Progenitor cell of endocrine pancreas (in vitro differentiated cells): Measurements from ENCODE around the gene ARID3C. TPM values are rescaled to one million over a fixed set of nuclear protein-coding genes. Genes with fewer than 3 reads are reported as not detected.

ENCODE experiments used
- DNase-seq: peaks from one replicate; pipeline ENCODE4 v3.0.0; 2021; ENCODE audit warnings: low spot score; ENCODE audit not compliant: unreplicated experiment
- H3K27ac Mint-ChIP-seq: 2 replicates; pipeline ENCODE4 v1.8.0; 2021; ENCODE audit warnings: mild to moderate bottlenecking, moderate library complexity, mixed read lengths
- H3K27me3 Mint-ChIP-seq: 2 replicates; pipeline ENCODE4 v1.8.0; 2021; ENCODE audit warnings: mixed read lengths
- H3K36me3 Mint-ChIP-seq: 2 replicates; pipeline ENCODE4 v1.8.0; 2022; ENCODE audit warnings: mixed read lengths; ENCODE audit not compliant: insufficient read depth
- H3K4me1 Mint-ChIP-seq: 2 replicates; pipeline ENCODE4 v1.8.0; 2021; ENCODE audit warnings: low read depth, mixed read lengths
- H3K4me3 Mint-ChIP-seq: 2 replicates; pipeline ENCODE4 v1.8.0; 2021; ENCODE audit warnings: low read depth, mild to moderate bottlenecking, moderate library complexity, mixed read lengths
- H3K9me3 Mint-ChIP-seq: 2 replicates; pipeline ENCODE4 v1.8.0; 2021; ENCODE audit warnings: low read depth, mixed read lengths
- total RNA-seq: library from RNA; stranded (reverse); gene quantifications from 2 replicates; pipeline ENCODE4 v1.2.1, GENCODE V29; 2021
- TF ChIP-seq, protein P1 (sequence below): fragments of 200-600 bp; sonication (generic); IDR thresholded peaks from one replicate; pipeline ENCODE4 v1.5.0; 2021; ENCODE audit warnings: antibody characterized with exemption, mild to moderate bottlenecking; ENCODE audit not compliant: unreplicated experiment

ARID3C gene
- total RNA-seq, 1 donor from 2014 or later = 12.0 TPM

DNA sequence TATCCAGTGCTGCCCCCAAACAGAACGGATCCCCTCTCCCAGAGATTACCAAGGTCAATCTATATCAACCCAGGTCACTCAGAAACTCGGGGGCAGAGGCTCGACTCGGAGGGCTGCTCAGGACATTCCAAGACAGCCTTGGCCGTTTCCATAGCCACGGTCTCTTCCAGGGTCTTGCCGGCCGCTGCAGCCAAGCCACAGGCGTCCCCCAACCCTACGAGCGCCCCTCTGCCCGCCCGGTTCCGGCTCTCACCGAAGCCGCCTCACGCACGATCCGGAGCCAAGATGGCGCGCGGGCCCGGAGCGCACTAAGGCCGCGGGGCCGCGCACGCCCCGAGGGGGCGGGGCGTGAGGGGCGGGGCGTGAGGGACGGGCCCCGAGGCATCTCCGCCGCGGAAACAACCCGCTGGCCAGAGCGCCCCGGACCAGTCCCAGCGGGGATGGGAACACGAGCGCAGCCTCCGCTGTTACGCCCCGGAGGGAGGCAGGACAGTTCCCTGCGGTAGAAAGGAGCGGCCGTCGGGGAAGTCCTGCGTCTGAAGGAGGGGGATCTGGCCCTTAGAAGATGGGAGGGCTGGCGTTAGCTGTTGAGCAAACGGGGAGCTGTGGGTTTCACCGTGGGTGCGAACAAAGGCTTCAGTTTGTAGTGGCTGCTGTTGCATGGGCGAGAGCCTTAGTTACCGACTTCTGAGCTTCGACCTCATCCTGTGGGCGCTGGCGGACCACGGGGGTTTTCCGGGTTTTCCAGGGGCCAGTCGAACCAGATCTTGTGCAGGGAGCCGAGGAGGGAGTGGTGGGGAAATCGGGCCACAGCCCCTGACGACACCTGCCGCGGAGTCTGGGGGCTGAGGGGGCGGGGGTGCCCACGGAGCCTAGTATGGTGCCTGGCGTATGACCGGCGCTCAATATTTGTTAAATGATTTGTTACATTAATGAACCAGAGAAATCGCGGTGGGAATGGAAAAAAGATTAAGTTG, 16.8 kb downstream of the ARID3C start, which contains the start of gene RPP25L:
TSS of gene RPP25L (minus strand) at position 287 of the 977 bp plus-strand sequence. CDS start 801 bp downstream, outside the sequence.
- Mint-ChIP-seq H3K4me3 (peak within 1 kb of the TSS; percentile 75), H3K9me3 (no peaks in the 10 kb centered on the region), H3K27ac (peak within 1 kb of the TSS; percentile 90), H3K4me1 (peaks cover 9% of the 10 kb centered on the region), H3K36me3 (peaks cover 10% of the 10 kb centered on the region), H3K27me3 (no peaks in the 10 kb centered on the region)
- DNase-seq = peak; percentile 75
- TF ChIP-seq, protein P1, sequence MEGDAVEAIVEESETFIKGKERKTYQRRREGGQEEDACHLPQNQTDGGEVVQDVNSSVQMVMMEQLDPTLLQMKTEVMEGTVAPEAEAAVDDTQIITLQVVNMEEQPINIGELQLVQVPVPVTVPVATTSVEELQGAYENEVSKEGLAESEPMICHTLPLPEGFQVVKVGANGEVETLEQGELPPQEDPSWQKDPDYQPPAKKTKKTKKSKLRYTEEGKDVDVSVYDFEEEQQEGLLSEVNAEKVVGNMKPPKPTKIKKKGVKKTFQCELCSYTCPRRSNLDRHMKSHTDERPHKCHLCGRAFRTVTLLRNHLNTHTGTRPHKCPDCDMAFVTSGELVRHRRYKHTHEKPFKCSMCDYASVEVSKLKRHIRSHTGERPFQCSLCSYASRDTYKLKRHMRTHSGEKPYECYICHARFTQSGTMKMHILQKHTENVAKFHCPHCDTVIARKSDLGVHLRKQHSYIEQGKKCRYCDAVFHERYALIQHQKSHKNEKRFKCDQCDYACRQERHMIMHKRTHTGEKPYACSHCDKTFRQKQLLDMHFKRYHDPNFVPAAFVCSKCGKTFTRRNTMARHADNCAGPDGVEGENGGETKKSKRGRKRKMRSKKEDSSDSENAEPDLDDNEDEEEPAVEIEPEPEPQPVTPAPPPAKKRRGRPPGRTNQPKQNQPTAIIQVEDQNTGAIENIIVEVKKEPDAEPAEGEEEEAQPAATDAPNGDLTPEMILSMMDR = no peak

DNA sequence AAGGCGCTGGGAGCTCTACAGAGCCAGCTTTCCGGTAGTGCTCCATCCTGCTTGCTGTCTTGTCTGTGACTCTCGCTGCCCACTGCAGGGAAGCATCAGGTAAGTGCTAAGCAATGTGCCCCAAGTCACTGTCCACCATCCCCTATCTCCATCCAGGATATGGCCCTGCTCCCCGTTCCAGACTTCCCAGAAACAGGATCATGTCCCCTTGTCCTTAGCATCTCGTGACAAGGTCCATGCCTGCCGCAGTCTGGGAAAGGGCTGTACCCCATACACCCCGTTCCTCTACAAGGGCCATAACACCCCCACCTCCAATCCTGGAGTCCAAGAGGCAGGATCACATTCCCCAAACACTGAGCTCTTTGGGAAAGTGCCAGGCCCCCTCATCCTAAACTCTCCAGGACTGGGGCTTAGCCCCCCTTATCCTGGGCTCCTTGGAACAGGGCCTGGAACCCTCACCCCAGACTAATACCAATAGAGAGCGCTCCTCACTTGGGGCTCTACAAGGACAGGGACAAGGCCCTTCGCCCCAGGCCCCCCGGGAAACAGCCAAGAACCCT, 17.5 kb downstream of the ARID3C start:
- H3K4me1 Mint-ChIP-seq = peaks cover 9% of the 10 kb centered on the region
- TF ChIP-seq, protein P1 = no peak
- DNase-seq = no peak
- H3K27ac Mint-ChIP-seq = peak overlapping the region; percentile 90
- peaks cover 4% of the 10 kb centered on the region for H3K36me3 Mint-ChIP-seq
- H3K27me3 Mint-ChIP-seq = no peaks in the 10 kb centered on the region
- no peaks in the 10 kb centered on the region for H3K9me3 Mint-ChIP-seq
- peak overlapping the region; percentile 75 for H3K4me3 Mint-ChIP-seq

DNA sequence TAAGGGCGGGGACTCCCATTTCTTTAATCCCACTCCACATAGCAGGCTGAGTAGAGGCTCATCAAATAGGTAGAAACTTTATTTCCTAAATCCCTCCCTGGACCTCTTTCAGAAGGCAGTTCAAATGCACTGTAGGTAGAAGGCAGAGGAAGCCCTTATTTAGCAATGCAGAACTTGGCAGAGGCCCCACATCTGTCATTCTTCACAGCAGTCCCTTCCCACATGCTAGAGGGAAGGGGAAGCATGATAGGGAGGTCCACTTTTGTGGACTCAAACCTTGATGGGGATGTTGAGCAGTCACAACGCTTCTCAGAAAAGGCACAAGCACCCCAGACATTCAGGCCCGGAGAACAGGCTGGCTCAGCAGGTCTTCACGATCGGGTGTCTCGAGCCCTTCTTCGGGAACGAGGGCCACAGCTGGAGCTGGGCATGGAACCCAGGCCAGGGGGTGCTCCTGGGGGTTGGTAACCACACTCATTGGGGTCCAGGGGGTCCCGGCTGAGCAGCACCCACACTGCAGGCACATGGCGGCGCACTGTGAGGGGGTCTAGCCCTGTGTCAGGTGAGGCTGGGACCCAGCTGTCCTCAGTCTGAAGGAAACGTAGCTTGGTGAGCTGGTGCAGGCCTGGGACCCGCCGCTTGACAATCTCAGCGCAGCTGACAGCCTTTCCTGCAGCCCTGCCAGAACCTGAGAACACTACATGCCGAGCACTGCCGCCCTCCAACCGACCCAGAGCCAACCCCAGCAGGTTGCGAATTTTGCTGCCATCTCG, 18.2 kb downstream of the ARID3C start:
- H3K36me3 Mint-ChIP-seq = peaks cover 2% of the 10 kb centered on the region
- no peaks in the 10 kb centered on the region for H3K9me3 Mint-ChIP-seq
- H3K4me1 Mint-ChIP-seq = peaks cover 9% of the 10 kb centered on the region
- H3K4me3 Mint-ChIP-seq = peak overlapping the region; percentile 75
- TF ChIP-seq, protein P1 = no peak
- H3K27ac Mint-ChIP-seq = no peak overlapping the region
- DNase-seq = no peak
- H3K27me3 Mint-ChIP-seq = no peaks in the 10 kb centered on the region

DNA sequence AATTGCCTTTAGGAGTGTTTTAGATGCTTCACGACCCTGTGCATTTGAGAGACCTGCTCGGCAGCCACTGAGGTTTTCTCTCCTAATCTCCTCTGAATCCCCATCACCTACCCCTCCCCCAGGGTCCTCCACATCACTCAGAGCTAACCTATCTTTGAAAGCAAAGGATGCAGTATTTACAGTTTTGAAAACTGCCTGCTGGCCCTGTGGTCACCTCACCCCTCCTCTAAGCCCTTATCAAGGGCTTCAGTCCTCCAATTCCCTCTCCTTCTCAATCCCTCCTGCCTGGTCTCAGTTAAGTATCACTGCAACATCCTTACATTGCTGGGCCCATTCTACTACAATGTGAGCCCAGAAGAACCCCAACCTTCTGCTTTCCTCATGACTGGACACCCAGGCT, 21.5 kb downstream of the ARID3C start:
- no peaks in the 10 kb centered on the region for H3K9me3 Mint-ChIP-seq
- TF ChIP-seq, protein P1 = no peak
- H3K4me1 Mint-ChIP-seq = peaks cover 7% of the 10 kb centered on the region
- H3K27ac Mint-ChIP-seq = no peak overlapping the region
- no peak for DNase-seq
- H3K27me3 Mint-ChIP-seq = peaks cover 18% of the 10 kb centered on the region
- no peaks in the 10 kb centered on the region for H3K36me3 Mint-ChIP-seq
- no peak overlapping the region for H3K4me3 Mint-ChIP-seq

DNA sequence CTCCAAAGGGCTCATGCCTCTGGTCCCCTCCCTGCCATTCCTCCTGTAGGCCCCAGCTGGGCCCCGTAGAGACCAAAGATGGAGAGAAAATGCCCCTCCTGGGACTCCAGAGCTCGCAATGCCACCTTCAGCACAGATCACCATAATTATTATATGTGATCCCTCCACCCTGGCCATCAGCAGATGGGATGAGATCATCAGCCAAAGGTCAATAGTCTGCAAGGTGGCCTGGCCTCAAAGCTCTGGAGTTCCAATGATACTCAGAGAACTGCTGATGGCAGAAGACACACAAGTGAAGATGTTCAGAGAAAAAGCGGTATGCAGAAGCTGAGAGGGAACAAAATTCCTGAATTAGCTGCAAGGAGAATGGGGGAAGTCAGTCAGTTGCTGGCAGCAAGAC, 22.0 kb downstream of the ARID3C start:
- no peak overlapping the region for H3K27ac Mint-ChIP-seq
- H3K27me3 Mint-ChIP-seq = peaks cover 18% of the 10 kb centered on the region
- H3K4me1 Mint-ChIP-seq = peaks cover 7% of the 10 kb centered on the region
- no peak overlapping the region for H3K4me3 Mint-ChIP-seq
- H3K9me3 Mint-ChIP-seq = no peaks in the 10 kb centered on the region
- no peaks in the 10 kb centered on the region for H3K36me3 Mint-ChIP-seq
- no peak for DNase-seq
- TF ChIP-seq, protein P1 = no peak
